Brain microvascular endothelial cell (primary cell): ENCODE measurements around the gene ANKRD39.

Experiments
- DNase-seq: peaks from one replicate; pipeline ENCODE4 v3.0.0-alpha.2; 2020
- H3K27ac ChIP-seq: fragments of 250-450 bp; sonication (Bioruptor Pico); 2 replicates; pipeline ENCODE4 v1.5.1; 2020; ENCODE audit warnings: mild to moderate bottlenecking, moderate library complexity
- H3K27me3 ChIP-seq: fragments of 250-450 bp; sonication (Bioruptor Pico); replicated peaks from 2 replicates; pipeline ENCODE4 v1.5.1; 2020; ENCODE audit warnings: mild to moderate bottlenecking
- H3K36me3 ChIP-seq: fragments of 250-450 bp; sonication (Bioruptor Pico); replicated peaks from 2 replicates; pipeline ENCODE4 v1.5.1; 2020; ENCODE audit warnings: mild to moderate bottlenecking
- H3K4me3 ChIP-seq: 2 replicates; pipeline ENCODE4 v1.5.1; 2011; ENCODE audit warnings: low read depth, mild to moderate bottlenecking, control low read depth, low read length, moderate library complexity
- in situ Hi-C: cut with HindIII; loops from 2 replicates; pipeline ENCODE4 v1.10.0; 2017; ENCODE audit warnings: low sequenced_read_pairs, low pct_ligation_motif_present
- TF ChIP-seq, protein P1 (sequence below): IDR thresholded peaks from 2 replicates; pipeline ENCODE4 v1.5.1; 2011; ENCODE audit warnings: low read depth, mild to moderate bottlenecking, moderate library complexity, low read length, control low read depth, inconsistent platforms; ENCODE audit errors: missing control alignments

The ANKRD39 gene

DNA sequence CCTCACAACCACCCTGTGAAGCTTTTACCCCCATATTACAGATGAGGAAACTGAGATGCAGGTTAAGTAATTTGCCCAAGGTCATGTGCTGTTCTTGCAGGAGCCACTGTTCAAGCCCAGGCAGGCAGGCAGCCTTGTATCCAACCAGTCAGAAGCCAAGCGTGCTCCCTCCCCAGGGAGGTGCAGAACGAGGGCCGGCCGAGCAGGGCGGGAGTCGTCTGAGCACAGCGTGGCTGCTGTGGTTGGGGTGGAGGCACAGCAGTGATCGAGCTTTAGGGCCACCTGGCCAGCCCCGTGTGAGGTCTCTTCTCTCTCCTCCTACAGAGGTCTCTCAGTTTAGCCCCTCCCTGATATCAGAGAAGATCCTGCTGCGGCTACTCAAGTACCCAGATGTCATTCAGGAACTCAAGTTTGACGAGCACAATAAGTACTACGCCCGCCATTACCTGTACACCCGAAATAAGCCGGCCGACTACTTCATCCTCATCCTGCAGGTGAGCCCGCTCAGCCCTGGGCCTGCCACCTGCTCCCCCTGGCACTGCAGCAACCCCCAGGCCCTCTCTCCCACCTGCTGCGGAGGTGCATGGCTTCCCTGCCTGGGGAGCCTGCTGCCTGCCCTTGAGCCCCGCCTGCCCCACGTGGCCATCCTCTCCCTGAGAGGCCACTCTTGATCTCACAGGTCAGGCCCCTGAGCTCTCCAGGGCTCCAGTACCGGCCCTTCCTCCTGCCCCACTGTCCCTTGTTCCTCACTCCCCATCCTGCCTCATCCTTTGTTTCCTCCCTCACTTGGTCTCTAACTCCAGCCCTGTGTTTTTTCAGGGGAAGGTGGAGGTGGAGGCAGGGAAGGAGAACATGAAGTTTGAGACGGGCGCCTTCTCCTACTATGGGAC is 58.8 kb downstream of the ANKRD39 start:
- no peak for DNase-seq
- H3K27me3 ChIP-seq, result no peaks in the 10 kb centered on the region
- no peaks in the 10 kb centered on the region for H3K36me3 ChIP-seq
- TF ChIP-seq, protein P1, sequence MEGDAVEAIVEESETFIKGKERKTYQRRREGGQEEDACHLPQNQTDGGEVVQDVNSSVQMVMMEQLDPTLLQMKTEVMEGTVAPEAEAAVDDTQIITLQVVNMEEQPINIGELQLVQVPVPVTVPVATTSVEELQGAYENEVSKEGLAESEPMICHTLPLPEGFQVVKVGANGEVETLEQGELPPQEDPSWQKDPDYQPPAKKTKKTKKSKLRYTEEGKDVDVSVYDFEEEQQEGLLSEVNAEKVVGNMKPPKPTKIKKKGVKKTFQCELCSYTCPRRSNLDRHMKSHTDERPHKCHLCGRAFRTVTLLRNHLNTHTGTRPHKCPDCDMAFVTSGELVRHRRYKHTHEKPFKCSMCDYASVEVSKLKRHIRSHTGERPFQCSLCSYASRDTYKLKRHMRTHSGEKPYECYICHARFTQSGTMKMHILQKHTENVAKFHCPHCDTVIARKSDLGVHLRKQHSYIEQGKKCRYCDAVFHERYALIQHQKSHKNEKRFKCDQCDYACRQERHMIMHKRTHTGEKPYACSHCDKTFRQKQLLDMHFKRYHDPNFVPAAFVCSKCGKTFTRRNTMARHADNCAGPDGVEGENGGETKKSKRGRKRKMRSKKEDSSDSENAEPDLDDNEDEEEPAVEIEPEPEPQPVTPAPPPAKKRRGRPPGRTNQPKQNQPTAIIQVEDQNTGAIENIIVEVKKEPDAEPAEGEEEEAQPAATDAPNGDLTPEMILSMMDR, result no peak
- in situ Hi-C loops, result no loop called here
- H3K4me3 ChIP-seq, result no peak overlapping the region
- no peak overlapping the region for H3K27ac ChIP-seq
